ENCODE data around the gene GREM1. TPM values are rescaled to one million over a fixed set of nuclear protein-coding genes. Genes with fewer than 3 reads are reported as not detected.

The GREM1 gene
- total and polyA plus RNA-seq, 2 donors (not counting 3 experiments of a cell fraction or from before 2014, with no cell fraction given), result not detected

DNA sequence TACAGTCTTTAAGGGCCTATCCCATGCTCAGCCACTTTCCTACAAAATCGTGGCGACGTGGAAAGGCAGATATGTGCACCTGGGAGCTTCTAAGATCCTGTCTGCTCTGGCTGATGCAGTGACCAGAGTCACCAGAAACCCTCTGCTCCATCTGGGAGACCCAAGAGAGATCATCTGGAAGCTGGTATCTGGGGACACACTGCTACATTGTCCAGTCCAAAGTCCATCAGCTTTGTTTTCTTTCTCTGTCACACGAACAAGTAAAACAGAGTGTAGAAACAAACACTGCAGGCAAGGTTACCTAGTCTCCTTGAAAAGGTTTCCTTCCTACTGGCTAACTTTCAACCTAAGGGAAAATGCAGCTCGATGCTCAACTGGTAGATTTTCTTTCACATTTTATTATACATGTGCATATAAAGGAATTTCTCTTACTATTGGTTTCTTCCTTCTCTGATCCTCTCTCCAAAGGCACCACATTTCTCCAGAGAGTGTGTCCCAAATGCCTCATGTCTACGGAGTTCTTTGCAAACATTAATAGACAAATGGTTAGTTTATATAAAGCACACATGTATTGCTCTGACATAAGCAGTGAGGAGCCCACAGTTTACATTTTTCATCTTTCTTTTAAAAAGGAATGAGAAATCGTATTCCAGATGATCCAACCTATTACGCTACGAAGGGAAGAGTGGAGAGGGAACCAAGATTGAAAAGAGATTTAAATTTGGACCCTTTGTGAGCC lies 8.3 kb upstream of the GREM1 start:
- BruUV-seq (replicated peaks), result no TSS peak
- ChIA-PET CTCF (interaction anchor here (1.2 kb wide), 1 partner anchor 110 kb away, joined by 3 read pairs; no protein-coding TSS in a partner anchor), POLR2A (no interaction called here)
- H3K9me3 ChIP-seq (replicated peaks; ENCODE audit: control insufficient read depth, insufficient read depth, low read length), result no peaks in the 10 kb centered on the region
- no peaks in the 10 kb centered on the region for H4K20me1 ChIP-seq (replicated peaks; ENCODE audit: control insufficient read depth, extremely low read depth, insufficient read depth, low read length)
- no peak overlapping the region for H2AFZ ChIP-seq (ENCODE audit: low read depth, low read length)
- no peak overlapping the region for H3K27ac ChIP-seq (ENCODE audit: insufficient read depth, low read depth, low read length)
- no peaks in the 10 kb centered on the region for H3K36me3 ChIP-seq (ENCODE audit: control insufficient read depth in 2 of 2, extremely low read depth in 1 of 2, insufficient read depth in 2 of 2, low read length in 2 of 2)
- H3K9ac ChIP-seq (replicated peaks; ENCODE audit: extremely low read depth, insufficient read depth, low read length), result no peak overlapping the region
- H3K4me3 ChIP-seq (replicated peaks in 1 of 3; ENCODE audit: insufficient read depth in 1 of 3, low read depth in 1 of 3, low read length in 3 of 3), result no peak overlapping the region
- DNase-seq (ENCODE audit: low read depth, low spot score) (no peak), FAIRE-seq (no peak)
- H3K4me1 ChIP-seq (ENCODE audit: control insufficient read depth, extremely low read depth, insufficient read depth, low read length), result no peaks in the 10 kb centered on the region
- peaks cover 6 to 44% of the 10 kb centered on the region in 2 experiments for H3K27me3 ChIP-seq (ENCODE audit: control insufficient read depth in 2 of 2, insufficient read depth in 2 of 2, low read length in 2 of 2)
- H3K4me2 ChIP-seq (ENCODE audit: insufficient read depth, low read length), result no peak overlapping the region
- TF ChIP-seq CTCF (IDR thresholded peaks at IDR 0.05; ENCODE audit: extremely low read depth in 1 of 2, insufficient read depth in 1 of 2, low read depth in 1 of 2, low read length in 2 of 2) (no peak), MAX (IDR thresholded peaks at IDR 0.05; ENCODE audit: insufficient read depth, insufficient read length) (no peak), POLR2AphosphoS5 (IDR thresholded peaks at IDR 0.05; ENCODE audit: insufficient read depth, low read depth, low read length) (no peak), GATA2 (IDR thresholded peaks at IDR 0.05; ENCODE audit: insufficient read depth, insufficient read length, low read depth, low read length) (no peak), POLR2A (IDR thresholded peaks at IDR 0.05; ENCODE audit: low read depth, low read length) (no peak), EZH2 (IDR thresholded peaks at IDR 0.05; ENCODE audit: borderline replicate concordance, low read depth, low read length, severe bottlenecking) (no peak)
- no peaks in the 10 kb centered on the region for H3K9me1 ChIP-seq (replicated peaks; ENCODE audit: control insufficient read depth, extremely low read depth, insufficient read depth, low read length)
- intact Hi-C loops (cut with micrococcal nuclease), result no loop called here
- H3K79me2 ChIP-seq (ENCODE audit: control insufficient read depth, insufficient read depth, low read length), result no peaks in the 10 kb centered on the region
- dilution Hi-C loops (cut with MboI; ENCODE audit: extremely low pct_ligation_motif_present, low sequenced_read_pairs), result no loop called here

Data from endothelial cell of umbilical vein (primary cell).